Measurements from ENCODE around the gene PTPRN2.

The PTPRN2 gene

DNA sequence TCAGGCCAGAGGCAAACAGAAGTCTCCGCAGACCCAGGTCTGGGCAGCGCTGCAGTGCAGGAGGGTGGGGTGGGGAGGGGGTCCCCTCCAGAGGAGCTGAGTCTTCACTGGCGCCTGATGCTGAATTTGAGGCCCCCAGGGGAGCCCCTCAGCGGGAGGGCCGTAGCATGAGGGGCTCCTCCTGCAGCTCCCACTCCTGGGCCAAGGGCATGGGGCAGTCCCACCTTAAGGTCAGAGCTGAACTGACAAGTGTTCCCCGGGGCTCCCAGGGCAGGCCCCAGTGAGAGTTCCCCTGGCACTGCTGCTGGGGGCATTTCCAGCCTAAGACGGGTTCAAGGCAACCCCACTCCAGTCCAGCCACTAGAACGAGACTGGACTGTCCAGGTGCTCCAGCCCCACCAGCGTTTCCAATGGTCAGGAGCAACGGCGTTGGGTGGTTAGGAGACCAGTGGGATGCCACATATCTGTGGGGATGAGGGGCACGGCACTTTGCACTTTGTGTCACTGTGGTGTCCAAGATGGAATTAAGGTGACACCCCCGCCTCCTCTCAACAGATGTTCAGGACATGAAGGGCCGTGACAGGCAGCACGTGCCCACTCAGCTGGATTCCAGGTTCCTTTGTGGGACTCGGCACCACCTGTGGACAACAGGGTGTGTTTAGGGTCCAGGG, 139.1 kb downstream of the PTPRN2 start:
- Histone ChIP-seq H3K27ac (ENCODE audit: low read depth in 2 of 2, low read length in 2 of 2) (no peak overlapping the region), H3K36me3 (ENCODE audit: control insufficient read depth in 2 of 2, insufficient read depth in 2 of 2, low read length in 2 of 2) (no peaks in the 10 kb centered on the region), H3K4me1 (ENCODE audit: control insufficient read depth in 2 of 2, insufficient read depth in 2 of 2, low read length in 2 of 2) (no peaks in the 10 kb centered on the region), H3K4me3 (ENCODE audit: low read length in 2 of 2) (no peak overlapping the region), H3K9me3 (ENCODE audit: control insufficient read depth in 2 of 2, low read length in 2 of 2) (no peaks in the 10 kb centered on the region), H3K9ac (ENCODE audit: low read depth in 1 of 2, low read length in 2 of 2) (no peak overlapping the region), H3K27me3 (ENCODE audit: control insufficient read depth in 2 of 2, insufficient read depth in 2 of 2, low read length in 2 of 2) (no peaks in the 10 kb centered on the region)

- Histone ChIP-seq H3K4me1 (ENCODE audit: control insufficient read depth in 2 of 2, insufficient read depth in 2 of 2, low read length in 2 of 2) (no peaks in the 10 kb centered on the region), H3K27ac (ENCODE audit: low read depth in 2 of 2, low read length in 2 of 2) (no peak overlapping the region), H3K36me3 (ENCODE audit: control insufficient read depth in 2 of 2, insufficient read depth in 2 of 2, low read length in 2 of 2) (no peaks in the 10 kb centered on the region), H3K9ac (ENCODE audit: low read depth in 1 of 2, low read length in 2 of 2) (no peak overlapping the region), H3K9me3 (ENCODE audit: control insufficient read depth in 2 of 2, low read length in 2 of 2) (no peaks in the 10 kb centered on the region), H3K27me3 (ENCODE audit: control insufficient read depth in 2 of 2, insufficient read depth in 2 of 2, low read length in 2 of 2) (no peaks in the 10 kb centered on the region), H3K4me3 (ENCODE audit: low read length in 2 of 2) (no peak overlapping the region)
Measured at GRCh38 chr7:158447506-158448171, 140.0 kb downstream of the PTPRN2 start.

GRCh38 chr7:158447151-158447505, 140.5 kb downstream of the PTPRN2 start:
- no peaks in the 10 kb centered on the region for H3K9me3 ChIP-seq (ENCODE audit: control insufficient read depth in 2 of 2, low read length in 2 of 2)
- H3K4me1 ChIP-seq (ENCODE audit: control insufficient read depth in 2 of 2, insufficient read depth in 2 of 2, low read length in 2 of 2): no peaks in the 10 kb centered on the region
- H3K27me3 ChIP-seq (ENCODE audit: control insufficient read depth in 2 of 2, insufficient read depth in 2 of 2, low read length in 2 of 2): no peaks in the 10 kb centered on the region
- H3K4me3 ChIP-seq (ENCODE audit: low read length in 2 of 2): no peak overlapping the region
- H3K27ac ChIP-seq (ENCODE audit: low read depth in 2 of 2, low read length in 2 of 2): no peak overlapping the region
- H3K36me3 ChIP-seq (ENCODE audit: control insufficient read depth in 2 of 2, insufficient read depth in 2 of 2, low read length in 2 of 2): no peaks in the 10 kb centered on the region
- no peak overlapping the region for H3K9ac ChIP-seq (ENCODE audit: low read depth in 1 of 2, low read length in 2 of 2)

- Histone ChIP-seq H3K4me1 (ENCODE audit: control insufficient read depth in 2 of 2, insufficient read depth in 2 of 2, low read length in 2 of 2) (no peaks in the 10 kb centered on the region), H3K27me3 (ENCODE audit: control insufficient read depth in 2 of 2, insufficient read depth in 2 of 2, low read length in 2 of 2) (no peaks in the 10 kb centered on the region), H3K4me3 (ENCODE audit: low read length in 2 of 2) (no peak overlapping the region), H3K36me3 (ENCODE audit: control insufficient read depth in 2 of 2, insufficient read depth in 2 of 2, low read length in 2 of 2) (no peaks in the 10 kb centered on the region), H3K27ac (ENCODE audit: low read depth in 2 of 2, low read length in 2 of 2) (no peak overlapping the region), H3K9me3 (ENCODE audit: control insufficient read depth in 2 of 2, low read length in 2 of 2) (no peaks in the 10 kb centered on the region), H3K9ac (ENCODE audit: low read depth in 1 of 2, low read length in 2 of 2) (no peak overlapping the region)
Measured at GRCh38 chr7:158446706-158447105, 140.9 kb downstream of the PTPRN2 start.

DNA sequence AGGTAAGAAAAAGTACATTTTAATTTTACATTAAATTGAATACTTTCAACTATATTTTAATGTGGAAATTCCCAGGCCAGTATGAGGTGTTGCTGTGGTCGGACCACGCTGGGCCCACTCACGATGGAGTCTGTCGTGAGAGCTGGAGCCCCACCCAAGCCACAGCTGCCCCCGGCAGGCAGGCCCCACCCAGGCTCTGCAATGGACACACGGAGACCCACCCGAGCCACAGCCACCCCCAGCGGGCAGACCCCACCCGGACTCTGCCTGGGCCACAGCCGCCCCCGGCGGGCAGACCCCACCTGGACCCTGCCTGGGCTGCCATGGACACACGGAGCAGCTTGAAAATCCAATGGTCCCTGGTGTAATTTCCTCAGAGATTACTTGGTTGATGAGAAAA, 141.3 kb downstream of the PTPRN2 start:
- no peaks in the 10 kb centered on the region for H3K36me3 ChIP-seq (ENCODE audit: control insufficient read depth in 2 of 2, insufficient read depth in 2 of 2, low read length in 2 of 2)
- H3K27ac ChIP-seq (ENCODE audit: low read depth in 2 of 2, low read length in 2 of 2): no peak overlapping the region
- no peaks in the 10 kb centered on the region for H3K9me3 ChIP-seq (ENCODE audit: control insufficient read depth in 2 of 2, low read length in 2 of 2)
- H3K27me3 ChIP-seq (ENCODE audit: control insufficient read depth in 2 of 2, insufficient read depth in 2 of 2, low read length in 2 of 2): no peaks in the 10 kb centered on the region
- H3K9ac ChIP-seq (ENCODE audit: low read depth in 1 of 2, low read length in 2 of 2): no peak overlapping the region
- H3K4me3 ChIP-seq (ENCODE audit: low read length in 2 of 2): no peak overlapping the region
- H3K4me1 ChIP-seq (ENCODE audit: control insufficient read depth in 2 of 2, insufficient read depth in 2 of 2, low read length in 2 of 2): no peaks in the 10 kb centered on the region

GRCh38 chr7:158445421-158446175, 142.0 kb downstream of the PTPRN2 start:
- H3K9ac ChIP-seq (ENCODE audit: low read depth in 1 of 2, low read length in 2 of 2): no peak overlapping the region
- no peaks in the 10 kb centered on the region for H3K9me3 ChIP-seq (ENCODE audit: control insufficient read depth in 2 of 2, low read length in 2 of 2)
- H3K27ac ChIP-seq (ENCODE audit: low read depth in 2 of 2, low read length in 2 of 2): no peak overlapping the region
- H3K36me3 ChIP-seq (ENCODE audit: control insufficient read depth in 2 of 2, insufficient read depth in 2 of 2, low read length in 2 of 2): no peaks in the 10 kb centered on the region
- H3K4me1 ChIP-seq (ENCODE audit: control insufficient read depth in 2 of 2, insufficient read depth in 2 of 2, low read length in 2 of 2): no peaks in the 10 kb centered on the region
- no peaks in the 10 kb centered on the region for H3K27me3 ChIP-seq (ENCODE audit: control insufficient read depth in 2 of 2, insufficient read depth in 2 of 2, low read length in 2 of 2)
- H3K4me3 ChIP-seq (ENCODE audit: low read length in 2 of 2): no peak overlapping the region

- Histone ChIP-seq H3K9ac (ENCODE audit: low read depth in 1 of 2, low read length in 2 of 2) (no peak overlapping the region), H3K4me1 (ENCODE audit: control insufficient read depth in 2 of 2, insufficient read depth in 2 of 2, low read length in 2 of 2) (no peaks in the 10 kb centered on the region), H3K27me3 (ENCODE audit: control insufficient read depth in 2 of 2, insufficient read depth in 2 of 2, low read length in 2 of 2) (no peaks in the 10 kb centered on the region), H3K36me3 (ENCODE audit: control insufficient read depth in 2 of 2, insufficient read depth in 2 of 2, low read length in 2 of 2) (no peaks in the 10 kb centered on the region), H3K9me3 (ENCODE audit: control insufficient read depth in 2 of 2, low read length in 2 of 2) (no peaks in the 10 kb centered on the region), H3K27ac (ENCODE audit: low read depth in 2 of 2, low read length in 2 of 2) (no peak overlapping the region), H3K4me3 (ENCODE audit: low read length in 2 of 2) (no peak overlapping the region)
Measured at GRCh38 chr7:158444501-158445420, 142.9 kb downstream of the PTPRN2 start.

GRCh38 chr7:158443688-158444483, 143.7 kb downstream of the PTPRN2 start:
- Histone ChIP-seq H3K27me3 (ENCODE audit: control insufficient read depth in 2 of 2, insufficient read depth in 2 of 2, low read length in 2 of 2) (no peaks in the 10 kb centered on the region), H3K4me3 (ENCODE audit: low read length in 2 of 2) (no peak overlapping the region), H3K4me1 (ENCODE audit: control insufficient read depth in 2 of 2, insufficient read depth in 2 of 2, low read length in 2 of 2) (no peaks in the 10 kb centered on the region), H3K36me3 (ENCODE audit: control insufficient read depth in 2 of 2, insufficient read depth in 2 of 2, low read length in 2 of 2) (no peaks in the 10 kb centered on the region), H3K9ac (ENCODE audit: low read depth in 1 of 2, low read length in 2 of 2) (no peak overlapping the region), H3K27ac (ENCODE audit: low read depth in 2 of 2, low read length in 2 of 2) (no peak overlapping the region), H3K9me3 (ENCODE audit: control insufficient read depth in 2 of 2, low read length in 2 of 2) (no peaks in the 10 kb centered on the region)

- H3K4me1 ChIP-seq (ENCODE audit: control insufficient read depth in 2 of 2, insufficient read depth in 2 of 2, low read length in 2 of 2): no peaks in the 10 kb centered on the region
- no peaks in the 10 kb centered on the region for H3K9me3 ChIP-seq (ENCODE audit: control insufficient read depth in 2 of 2, low read length in 2 of 2)
- H3K9ac ChIP-seq (ENCODE audit: low read depth in 1 of 2, low read length in 2 of 2): no peak overlapping the region
- no peaks in the 10 kb centered on the region for H3K27me3 ChIP-seq (ENCODE audit: control insufficient read depth in 2 of 2, insufficient read depth in 2 of 2, low read length in 2 of 2)
- no peak overlapping the region for H3K27ac ChIP-seq (ENCODE audit: low read depth in 2 of 2, low read length in 2 of 2)
- no peak overlapping the region for H3K4me3 ChIP-seq (ENCODE audit: low read length in 2 of 2)
- no peaks in the 10 kb centered on the region for H3K36me3 ChIP-seq (ENCODE audit: control insufficient read depth in 2 of 2, insufficient read depth in 2 of 2, low read length in 2 of 2)
Measured at GRCh38 chr7:158443014-158443687, 144.5 kb downstream of the PTPRN2 start.
